ENCODE data around the gene LAMTOR2.

LAMTOR2 gene

DNA sequence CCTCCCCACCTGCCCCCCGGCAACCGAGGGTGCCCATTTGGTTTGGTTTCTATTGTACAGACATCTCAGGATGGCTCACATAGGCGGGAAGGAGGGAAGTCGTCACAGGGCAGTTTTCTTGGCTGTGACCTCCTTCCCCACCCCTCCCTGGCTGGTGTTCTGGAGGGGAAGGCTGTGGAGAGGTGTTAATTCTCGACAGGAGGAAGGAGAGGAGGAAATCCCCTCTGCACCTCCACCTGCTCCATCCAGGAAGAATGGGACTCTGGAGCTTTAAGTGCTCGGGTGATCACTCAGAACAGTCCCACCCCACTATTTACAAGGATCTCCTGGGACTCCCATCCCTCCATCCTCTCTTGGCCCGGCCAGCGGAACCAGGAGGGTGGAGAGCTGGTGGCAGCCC, 20.1 kb downstream of the LAMTOR2 start:
- Histone ChIP-seq H3K27ac (ENCODE audit: low read depth, low read length) (no peak overlapping the region), H3K27me3 (ENCODE audit: control insufficient read depth in 5 of 5, insufficient read depth in 4 of 5, low read length in 5 of 5) (peaks cover 0 to 11% (median 0%) of the 10 kb centered on the region in 5 donors), H3K9ac (ENCODE audit: low read length in 5 of 5) (no peak overlapping the region), H3K4me3 (ENCODE audit: low read depth in 1 of 5, low read length in 5 of 5) (no peak overlapping the region), H3K4me1 (ENCODE audit: control insufficient read depth in 5 of 5, insufficient read depth in 5 of 5, low read length in 5 of 5) (peaks cover 0 to 36% (median 30%) of the 10 kb centered on the region in 5 donors), H3K36me3 (ENCODE audit: control insufficient read depth in 5 of 5, insufficient read depth in 5 of 5, low read length in 5 of 5) (no peaks in the 10 kb centered on the region), H3K9me3 (ENCODE audit: control insufficient read depth in 5 of 5, low read length in 5 of 5) (no peaks in the 10 kb centered on the region)

DNA sequence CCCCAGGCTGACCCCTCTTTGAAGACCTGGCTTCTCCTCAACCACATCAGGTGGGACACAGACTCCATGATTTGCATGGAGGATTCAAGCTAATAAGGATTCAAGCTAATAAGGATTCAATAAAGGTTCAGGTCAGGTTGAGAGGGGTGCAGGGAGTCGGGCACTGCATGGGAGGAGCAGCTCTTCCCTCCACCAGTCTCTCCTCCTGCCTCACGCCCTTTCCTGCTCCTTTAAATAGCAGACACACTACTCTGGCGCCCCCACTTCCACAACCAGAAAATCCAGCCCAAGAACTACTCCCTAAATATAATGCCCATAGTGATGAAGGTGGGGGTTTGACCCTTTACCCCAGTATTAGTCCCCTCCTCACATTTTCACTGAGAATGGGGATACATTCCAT, 20.6 kb downstream of the LAMTOR2 start:
- Histone ChIP-seq H3K27ac (ENCODE audit: low read depth, low read length) (no peak overlapping the region), H3K9ac (ENCODE audit: low read length in 5 of 5) (no peak overlapping the region), H3K4me3 (ENCODE audit: low read depth in 1 of 5, low read length in 5 of 5) (no peak overlapping the region), H3K9me3 (ENCODE audit: control insufficient read depth in 5 of 5, low read length in 5 of 5) (no peaks in the 10 kb centered on the region), H3K27me3 (ENCODE audit: control insufficient read depth in 5 of 5, insufficient read depth in 4 of 5, low read length in 5 of 5) (peaks cover 0 to 11% (median 0%) of the 10 kb centered on the region in 5 donors), H3K4me1 (ENCODE audit: control insufficient read depth in 5 of 5, insufficient read depth in 5 of 5, low read length in 5 of 5) (peaks cover 0 to 31% (median 26%) of the 10 kb centered on the region in 5 donors), H3K36me3 (ENCODE audit: control insufficient read depth in 5 of 5, insufficient read depth in 5 of 5, low read length in 5 of 5) (no peaks in the 10 kb centered on the region)

DNA sequence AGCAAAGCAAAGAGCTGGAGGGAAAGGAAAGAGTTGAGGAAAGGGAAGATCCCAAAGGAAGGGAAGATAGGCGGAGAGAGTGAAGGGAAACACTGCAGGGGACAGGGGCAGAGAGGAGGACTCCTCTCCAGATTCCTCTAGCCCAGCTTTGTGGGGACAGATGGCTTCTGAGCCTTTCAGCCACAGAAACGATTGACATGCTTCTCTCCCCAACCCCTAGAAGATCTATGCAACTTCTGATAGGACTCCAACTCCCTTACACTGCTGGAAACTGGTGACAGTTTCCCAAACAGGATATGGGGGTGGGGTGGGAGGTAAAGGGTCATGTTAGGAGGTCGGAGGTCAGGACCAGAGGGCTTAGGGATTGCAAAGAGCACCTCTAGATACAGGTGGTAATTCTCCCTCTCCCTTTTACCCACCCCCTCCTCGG, 21.2 kb downstream of the LAMTOR2 start:
- H3K27ac ChIP-seq (ENCODE audit: low read depth, low read length) = no peak overlapping the region
- H3K9ac ChIP-seq (ENCODE audit: low read length in 5 of 5) = peak overlapping the region in 3 of 5 donors; percentile 7 to 53 (median 47)

DNA sequence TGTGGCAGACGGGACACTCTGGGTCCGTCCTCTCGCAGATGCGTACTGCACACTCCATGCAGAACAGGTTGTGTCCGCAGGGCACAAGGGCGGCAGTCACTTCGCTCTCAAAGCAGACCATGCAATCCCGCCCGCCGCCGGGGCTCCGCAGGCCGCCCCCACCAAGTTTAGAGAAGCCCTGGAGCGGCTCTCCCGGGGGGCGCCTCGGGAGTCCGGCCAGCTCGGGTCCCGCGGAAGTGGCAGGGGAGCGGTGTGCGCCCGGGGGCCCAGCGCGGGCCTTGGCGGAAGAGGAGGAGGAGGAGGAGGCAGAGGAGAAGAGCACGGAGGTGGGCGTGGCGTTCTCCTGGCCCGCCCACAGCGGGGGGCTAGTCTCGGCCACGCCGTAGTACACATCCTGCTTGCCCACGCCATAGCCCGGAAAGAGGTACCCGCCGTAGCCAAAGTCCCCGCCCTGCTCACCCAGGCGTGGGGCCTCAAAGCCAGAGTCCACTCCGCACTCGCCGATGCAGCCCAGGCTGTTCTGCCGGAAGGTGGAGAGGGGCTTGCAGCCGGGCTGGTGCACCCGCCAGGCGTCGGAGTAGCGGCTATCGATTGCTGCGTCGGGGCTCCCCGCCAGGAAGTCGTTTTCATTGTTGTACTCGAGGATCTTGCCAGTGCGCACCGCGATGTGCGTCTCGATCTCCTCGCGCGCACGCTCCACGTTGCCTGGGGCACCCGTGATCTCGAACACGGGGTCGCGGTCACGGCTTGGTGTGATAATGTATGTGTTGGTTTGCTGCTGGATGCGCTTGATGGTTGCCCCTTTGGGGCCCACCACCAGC, 22.2 kb downstream of the LAMTOR2 start:
- Histone ChIP-seq H3K36me3 (ENCODE audit: control insufficient read depth in 5 of 5, insufficient read depth in 5 of 5, low read length in 5 of 5) (no peaks in the 10 kb centered on the region), H3K4me3 (ENCODE audit: low read depth in 1 of 5, low read length in 5 of 5) (peak overlapping the region; percentile 17 to 68 (median 67)), H3K27ac (ENCODE audit: low read depth, low read length) (no peak overlapping the region), H3K9ac (ENCODE audit: low read length in 5 of 5) (peak overlapping the region in 3 of 5 donors; percentile 47 to 66 (median 53)), H3K9me3 (ENCODE audit: control insufficient read depth in 5 of 5, low read length in 5 of 5) (no peaks in the 10 kb centered on the region), H3K27me3 (ENCODE audit: control insufficient read depth in 5 of 5, insufficient read depth in 4 of 5, low read length in 5 of 5) (peaks cover 0 to 16% (median 5%) of the 10 kb centered on the region in 5 donors), H3K4me1 (ENCODE audit: control insufficient read depth in 5 of 5, insufficient read depth in 5 of 5, low read length in 5 of 5) (peaks cover 0 to 33% (median 29%) of the 10 kb centered on the region in 5 donors)

More for the DNA sequence above, 21.2 kb downstream of the LAMTOR2 start:
- H3K36me3 ChIP-seq (ENCODE audit: control insufficient read depth in 5 of 5, insufficient read depth in 5 of 5, low read length in 5 of 5) = no peaks in the 10 kb centered on the region
- H3K27me3 ChIP-seq (ENCODE audit: control insufficient read depth in 5 of 5, insufficient read depth in 4 of 5, low read length in 5 of 5) = peaks cover 0 to 11% (median 0%) of the 10 kb centered on the region in 5 donors
- H3K9me3 ChIP-seq (ENCODE audit: control insufficient read depth in 5 of 5, low read length in 5 of 5) = no peaks in the 10 kb centered on the region
- H3K4me1 ChIP-seq (ENCODE audit: control insufficient read depth in 5 of 5, insufficient read depth in 5 of 5, low read length in 5 of 5) = peaks cover 0 to 27% (median 24%) of the 10 kb centered on the region in 5 donors
- peak overlapping the region in 4 of 5 donors; percentile 17 to 68 (median 67) for H3K4me3 ChIP-seq (ENCODE audit: low read depth in 1 of 5, low read length in 5 of 5)

DNA sequence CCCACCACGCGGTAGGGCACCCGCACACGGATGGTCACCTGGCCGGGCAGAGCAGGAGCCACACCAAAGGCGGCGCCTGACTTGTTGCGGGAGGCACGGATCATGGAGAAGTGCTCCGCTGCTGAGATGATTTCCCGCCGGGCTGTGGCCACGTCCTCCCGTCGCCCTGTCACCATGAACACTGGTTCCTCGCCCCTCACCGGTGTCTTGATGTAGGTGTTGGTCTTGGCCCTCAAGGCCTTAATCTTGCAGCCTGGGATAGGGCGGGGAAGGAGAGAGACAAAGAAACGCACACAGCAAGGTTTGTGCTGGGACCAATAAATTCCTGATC, 22.8 kb downstream of the LAMTOR2 start:
- Histone ChIP-seq H3K4me3 (ENCODE audit: low read depth in 1 of 5, low read length in 5 of 5) (peak overlapping the region in 2 of 5 donors; percentile 67 to 68), H3K27me3 (ENCODE audit: control insufficient read depth in 5 of 5, insufficient read depth in 4 of 5, low read length in 5 of 5) (peaks cover 0 to 16% (median 5%) of the 10 kb centered on the region in 5 donors), H3K27ac (ENCODE audit: low read depth, low read length) (no peak overlapping the region), H3K9me3 (ENCODE audit: control insufficient read depth in 5 of 5, low read length in 5 of 5) (no peaks in the 10 kb centered on the region), H3K9ac (ENCODE audit: low read length in 5 of 5) (no peak overlapping the region), H3K4me1 (ENCODE audit: control insufficient read depth in 5 of 5, insufficient read depth in 5 of 5, low read length in 5 of 5) (peaks cover 0 to 37% (median 29%) of the 10 kb centered on the region in 5 donors), H3K36me3 (ENCODE audit: control insufficient read depth in 5 of 5, insufficient read depth in 5 of 5, low read length in 5 of 5) (no peaks in the 10 kb centered on the region)

DNA sequence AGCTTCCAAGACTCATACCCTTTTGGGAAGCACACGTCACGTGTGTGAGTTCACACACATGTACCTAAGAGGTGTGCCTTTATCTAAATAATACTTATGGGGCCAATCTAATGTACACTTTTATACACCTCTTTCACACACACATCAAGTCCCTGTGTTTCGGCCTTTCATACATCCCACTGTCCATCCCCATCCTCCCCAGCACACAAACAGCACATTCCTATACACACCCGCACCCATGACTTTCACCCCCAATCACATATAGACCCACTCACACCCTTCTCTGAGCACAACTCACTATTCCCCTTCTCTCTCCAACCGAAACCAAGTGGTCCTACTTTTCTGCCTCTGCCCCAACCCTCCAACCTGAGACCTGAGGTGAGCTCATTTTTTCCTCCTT, 24.1 kb downstream of the LAMTOR2 start:
- Histone ChIP-seq H3K27me3 (ENCODE audit: control insufficient read depth in 5 of 5, insufficient read depth in 4 of 5, low read length in 5 of 5) (peaks cover 0 to 16% (median 5%) of the 10 kb centered on the region in 5 donors), H3K4me3 (ENCODE audit: low read depth in 1 of 5, low read length in 5 of 5) (no peak overlapping the region), H3K27ac (ENCODE audit: low read depth, low read length) (no peak overlapping the region), H3K9me3 (ENCODE audit: control insufficient read depth in 5 of 5, low read length in 5 of 5) (no peaks in the 10 kb centered on the region), H3K4me1 (ENCODE audit: control insufficient read depth in 5 of 5, insufficient read depth in 5 of 5, low read length in 5 of 5) (peaks cover 0 to 45% (median 35%) of the 10 kb centered on the region in 5 donors), H3K36me3 (ENCODE audit: control insufficient read depth in 5 of 5, insufficient read depth in 5 of 5, low read length in 5 of 5) (no peaks in the 10 kb centered on the region), H3K9ac (ENCODE audit: low read length in 5 of 5) (no peak overlapping the region)

DNA sequence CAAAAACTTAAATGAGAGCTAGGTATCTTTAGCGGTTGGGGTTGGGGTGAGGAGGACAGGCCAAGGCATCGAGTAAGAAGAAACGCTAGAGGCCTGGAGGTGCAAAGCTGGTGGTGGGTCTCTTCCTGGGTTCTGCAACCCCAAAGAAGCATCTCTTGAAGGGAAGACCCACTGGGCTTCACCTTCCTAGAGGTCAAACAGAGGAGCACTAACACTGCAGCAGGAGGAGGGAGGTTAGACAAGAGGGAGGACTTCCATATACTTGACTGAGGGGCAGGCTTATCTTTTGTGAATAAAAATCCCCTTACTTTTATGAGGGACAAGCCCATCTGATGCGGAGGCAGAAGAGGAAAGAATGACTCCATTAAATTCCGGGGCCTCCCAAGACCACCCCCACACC, 25.2 kb downstream of the LAMTOR2 start:
- no peak overlapping the region for H3K9ac ChIP-seq (ENCODE audit: low read length in 5 of 5)
- peaks cover 0 to 49% (median 34%) of the 10 kb centered on the region in 5 donors for H3K4me1 ChIP-seq (ENCODE audit: control insufficient read depth in 5 of 5, insufficient read depth in 5 of 5, low read length in 5 of 5)
- H3K27ac ChIP-seq (ENCODE audit: low read depth, low read length) = no peak overlapping the region

DNA sequence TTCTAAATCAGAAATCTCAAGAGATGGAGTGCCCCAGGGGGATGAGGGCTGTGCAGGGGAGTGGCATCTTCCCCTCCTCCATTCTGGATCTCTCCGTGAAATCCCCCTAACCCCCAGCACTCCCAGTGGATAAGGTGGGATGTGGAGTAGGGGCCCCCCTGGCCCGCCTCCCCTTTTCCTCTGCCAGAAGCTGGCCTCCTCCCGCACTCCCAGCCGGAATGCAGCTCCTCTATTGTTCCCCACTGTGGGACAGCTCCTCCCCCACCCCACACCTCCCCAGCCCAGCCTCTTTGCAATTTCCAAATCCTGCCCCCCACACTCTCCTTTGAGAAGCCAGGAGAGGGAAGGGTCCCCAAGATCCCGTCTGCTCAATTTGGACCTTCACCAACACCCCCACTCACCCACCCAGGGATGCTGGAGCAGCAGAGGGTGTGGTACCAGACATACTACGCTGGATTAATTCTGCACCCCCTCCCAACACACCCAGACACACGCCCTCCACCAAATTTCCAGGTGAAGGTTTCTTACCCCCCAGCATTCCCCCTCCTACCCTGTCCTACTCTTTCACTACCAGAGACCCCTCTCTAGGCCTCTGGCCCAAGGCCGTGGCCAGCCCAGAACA, 25.8 kb downstream of the LAMTOR2 start:
- H3K4me3 ChIP-seq (ENCODE audit: low read depth in 1 of 5, low read length in 5 of 5) = no peak overlapping the region
- H3K4me1 ChIP-seq (ENCODE audit: control insufficient read depth in 5 of 5, insufficient read depth in 5 of 5, low read length in 5 of 5) = peaks cover 0 to 43% (median 28%) of the 10 kb centered on the region in 5 donors
- no peaks in the 10 kb centered on the region for H3K36me3 ChIP-seq (ENCODE audit: control insufficient read depth in 5 of 5, insufficient read depth in 5 of 5, low read length in 5 of 5)
- no peak overlapping the region for H3K9ac ChIP-seq (ENCODE audit: low read length in 5 of 5)
- H3K27me3 ChIP-seq (ENCODE audit: control insufficient read depth in 5 of 5, insufficient read depth in 4 of 5, low read length in 5 of 5) = peaks cover 3 to 11% (median 5%) of the 10 kb centered on the region in 5 donors
- no peak overlapping the region for H3K27ac ChIP-seq (ENCODE audit: low read depth, low read length)
- no peaks in the 10 kb centered on the region for H3K9me3 ChIP-seq (ENCODE audit: control insufficient read depth in 5 of 5, low read length in 5 of 5)

More for the DNA sequence above, 25.2 kb downstream of the LAMTOR2 start:
- Histone ChIP-seq H3K36me3 (ENCODE audit: control insufficient read depth in 5 of 5, insufficient read depth in 5 of 5, low read length in 5 of 5) (no peaks in the 10 kb centered on the region), H3K4me3 (ENCODE audit: low read depth in 1 of 5, low read length in 5 of 5) (no peak overlapping the region), H3K9me3 (ENCODE audit: control insufficient read depth in 5 of 5, low read length in 5 of 5) (no peaks in the 10 kb centered on the region), H3K27me3 (ENCODE audit: control insufficient read depth in 5 of 5, insufficient read depth in 4 of 5, low read length in 5 of 5) (peaks cover 0 to 15% (median 5%) of the 10 kb centered on the region in 5 donors)

DNA sequence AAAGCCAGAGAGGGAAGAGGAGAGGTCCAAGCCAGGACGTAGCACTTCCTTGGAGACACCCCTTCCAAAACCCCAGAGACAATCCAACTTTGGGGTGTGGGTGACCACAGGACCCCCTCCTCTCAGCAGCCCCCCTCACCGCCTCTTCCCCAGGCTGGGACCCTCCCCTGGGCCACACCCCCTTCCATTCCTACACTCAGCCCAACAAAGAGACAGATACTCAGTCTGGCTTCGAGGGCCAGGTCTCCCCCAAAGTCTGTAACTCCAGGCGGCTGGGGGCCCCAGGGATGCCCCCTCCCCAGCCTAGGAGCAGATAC, 26.2 kb downstream of the LAMTOR2 start:
- Histone ChIP-seq H3K4me1 (ENCODE audit: control insufficient read depth in 5 of 5, insufficient read depth in 5 of 5, low read length in 5 of 5) (peaks cover 0 to 38% (median 25%) of the 10 kb centered on the region in 5 donors), H3K9ac (ENCODE audit: low read length in 5 of 5) (no peak overlapping the region), H3K27ac (ENCODE audit: low read depth, low read length) (no peak overlapping the region), H3K9me3 (ENCODE audit: control insufficient read depth in 5 of 5, low read length in 5 of 5) (no peaks in the 10 kb centered on the region), H3K4me3 (ENCODE audit: low read depth in 1 of 5, low read length in 5 of 5) (no peak overlapping the region), H3K36me3 (ENCODE audit: control insufficient read depth in 5 of 5, insufficient read depth in 5 of 5, low read length in 5 of 5) (no peaks in the 10 kb centered on the region), H3K27me3 (ENCODE audit: control insufficient read depth in 5 of 5, insufficient read depth in 4 of 5, low read length in 5 of 5) (peaks cover 3 to 11% (median 5%) of the 10 kb centered on the region in 5 donors)

Data from subcutaneous abdominal adipose tissue (tissue), 5 donors.